Measurements from ENCODE around the gene GBX2.
A peak's percentile ranks its signal among the peaks of the same experiment; 100 is the strongest.

GBX2 gene

GRCh38 chr2:236177967-236178889 lies 10.0 kb upstream of the GBX2 start:
- DNase-seq (ENCODE audit: low read depth) = peak; percentile 56
- peak overlapping the region; percentile 61 for H3K4me3 ChIP-seq (ENCODE audit: low read length)

GRCh38 chr2:236177604-236177966 lies 9.4 kb upstream of the GBX2 start:
- peak overlapping the region; percentile 10 for H3K4me3 ChIP-seq (ENCODE audit: low read length)
- DNase-seq (ENCODE audit: low read depth) = peak; percentile 47
- TF ChIP-seq CTCF (conservative IDR thresholded peaks at IDR 0.05; ENCODE audit: low read length) = peak; percentile 38

More at GRCh38 chr2:236177967-236178889, 10.0 kb upstream of the GBX2 start:
- TF ChIP-seq CTCF (conservative IDR thresholded peaks at IDR 0.05; ENCODE audit: low read length) = peak; percentile 79

DNA sequence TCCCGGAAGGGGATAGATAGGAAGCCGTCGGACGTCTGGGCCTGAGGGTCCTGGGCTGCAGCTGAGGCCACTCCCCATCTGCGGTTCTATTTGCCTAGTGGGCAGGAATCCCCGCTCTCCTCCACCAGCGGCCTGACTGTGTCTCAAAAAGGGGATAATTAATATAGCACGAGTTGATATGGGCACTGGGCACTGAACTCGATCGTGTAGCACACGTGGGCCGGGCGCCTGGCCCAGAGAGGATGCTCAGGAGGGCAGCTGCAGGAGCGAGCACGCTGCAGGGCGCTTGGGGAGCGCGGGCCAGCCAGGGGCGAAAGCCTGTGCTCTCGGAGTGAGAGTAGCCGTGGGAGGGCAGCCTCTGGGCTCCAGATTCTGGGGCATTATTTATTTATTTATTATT lies 8.8 kb upstream of the GBX2 start:
- DNase-seq (ENCODE audit: low read depth) = no peak
- no peak overlapping the region for H3K4me3 ChIP-seq (ENCODE audit: low read length)
- no peak for TF ChIP-seq CTCF (conservative IDR thresholded peaks at IDR 0.05; ENCODE audit: low read length)

DNA sequence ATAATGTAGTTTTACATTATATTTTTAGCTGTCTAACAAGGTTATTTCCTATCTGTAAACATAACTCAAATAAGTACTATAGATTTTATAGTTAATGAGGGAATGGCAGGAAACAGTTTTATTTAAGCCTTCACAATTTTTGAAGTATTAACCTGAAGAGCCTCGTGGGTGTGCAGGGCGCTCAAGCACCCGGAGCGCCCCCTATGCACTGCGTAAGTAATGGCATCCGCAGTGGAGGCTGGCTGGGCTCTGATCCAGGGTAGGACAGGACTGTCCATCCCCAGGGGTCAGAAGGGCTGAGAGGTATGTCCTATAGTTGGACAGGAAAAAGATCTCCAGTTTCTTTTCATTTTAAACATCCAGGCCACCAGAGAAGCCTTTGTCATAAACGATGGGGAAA lies 8.2 kb upstream of the GBX2 start:
- H3K4me3 ChIP-seq (ENCODE audit: low read length) = no peak overlapping the region
- TF ChIP-seq CTCF (conservative IDR thresholded peaks at IDR 0.05; ENCODE audit: low read length) = peak; percentile 44
- DNase-seq (ENCODE audit: low read depth) = no peak

- no peak for DNase-seq (ENCODE audit: low read depth)
- no peak for TF ChIP-seq CTCF (conservative IDR thresholded peaks at IDR 0.05; ENCODE audit: low read length)
- no peak overlapping the region for H3K4me3 ChIP-seq (ENCODE audit: low read length)
Measured at GRCh38 chr2:236175548-236176150, 7.5 kb upstream of the GBX2 start.

GRCh38 chr2:236173729-236174607 lies 5.8 kb upstream of the GBX2 start:
- DNase-seq (ENCODE audit: low read depth) = no peak
- TF ChIP-seq CTCF (conservative IDR thresholded peaks at IDR 0.05; ENCODE audit: low read length) = no peak
- no peak overlapping the region for H3K4me3 ChIP-seq (ENCODE audit: low read length)
